Measurements from ENCODE around the gene GNE. TPM values are rescaled to one million over a fixed set of nuclear protein-coding genes. Genes with fewer than 3 reads are reported as not detected.

The GNE gene
- polyA plus RNA-seq, 3 donors: 4.1 to 5.0 (median 4.5) TPM

DNA sequence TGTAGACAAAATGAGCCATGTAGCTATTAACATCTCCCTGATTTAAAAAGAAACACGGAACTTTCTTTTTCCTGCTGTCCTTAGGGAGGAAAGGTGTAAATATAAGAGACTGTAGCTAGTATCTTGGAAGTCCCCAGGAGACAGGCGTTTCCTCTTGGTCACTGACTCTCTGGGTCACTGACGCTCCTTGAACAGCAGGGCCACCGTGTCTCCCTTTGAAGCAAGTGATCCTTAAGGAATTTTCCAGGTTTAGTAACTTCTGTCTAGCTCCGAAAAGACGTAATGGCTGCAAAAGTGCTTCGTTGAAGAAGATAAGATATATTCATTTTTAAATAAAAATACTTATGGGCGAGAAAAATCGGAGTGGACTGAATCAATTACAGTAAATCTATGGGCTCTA is 68.3 kb downstream of the GNE start:
- peak in 2 of 3 donors; percentile 41 to 65 for DNase-seq
- Mint-ChIP-seq H3K27me3 (ENCODE audit: low read depth in 3 of 3) (peaks cover 5 to 8% (median 7%) of the 10 kb centered on the region in 3 donors), H3K36me3 (peaks cover 11 to 16% of the 10 kb centered on the region in 2 donors), H3K4me3 (peak overlapping the region; percentile 95 to 97), H3K27ac (peak overlapping the region in 6 of 7 donors; percentile 19 to 96 (median 92)), H3K9me3 (no peaks in the 10 kb centered on the region), H3K4me1 (peaks cover 39% of the 10 kb centered on the region)
- H3K4me2 ChIP-seq (replicated peaks; ENCODE audit: extremely low read depth, low read length, poor library complexity, severe bottlenecking): peak overlapping the region; percentile 82
- intact Hi-C loops (cut with micrococcal nuclease): no loop called here
- H4K20me1 ChIP-seq (ENCODE audit: insufficient read depth, low read length): peaks cover 37% of the 10 kb centered on the region
- H3K4me3 ChIP-seq (replicated peaks in 1 of 3; ENCODE audit: low read depth in 2 of 3, low read length in 3 of 3): peak overlapping the region; percentile 79 to 85 (median 84)
- peaks cover 31 to 40% of the 10 kb centered on the region in 2 donors for H3K4me1 ChIP-seq (ENCODE audit: control insufficient read depth in 1 of 2, insufficient read depth in 2 of 2, low read length in 2 of 2)
- H3K9ac ChIP-seq (ENCODE audit: insufficient read depth, low read length, poor library complexity, severe bottlenecking): peak overlapping the region; percentile 92
- no peaks in the 10 kb centered on the region for H3K27me3 ChIP-seq (ENCODE audit: control insufficient read depth in 2 of 2, insufficient read depth in 2 of 2, low read length in 2 of 2)
- TF ChIP-seq, protein P1, sequence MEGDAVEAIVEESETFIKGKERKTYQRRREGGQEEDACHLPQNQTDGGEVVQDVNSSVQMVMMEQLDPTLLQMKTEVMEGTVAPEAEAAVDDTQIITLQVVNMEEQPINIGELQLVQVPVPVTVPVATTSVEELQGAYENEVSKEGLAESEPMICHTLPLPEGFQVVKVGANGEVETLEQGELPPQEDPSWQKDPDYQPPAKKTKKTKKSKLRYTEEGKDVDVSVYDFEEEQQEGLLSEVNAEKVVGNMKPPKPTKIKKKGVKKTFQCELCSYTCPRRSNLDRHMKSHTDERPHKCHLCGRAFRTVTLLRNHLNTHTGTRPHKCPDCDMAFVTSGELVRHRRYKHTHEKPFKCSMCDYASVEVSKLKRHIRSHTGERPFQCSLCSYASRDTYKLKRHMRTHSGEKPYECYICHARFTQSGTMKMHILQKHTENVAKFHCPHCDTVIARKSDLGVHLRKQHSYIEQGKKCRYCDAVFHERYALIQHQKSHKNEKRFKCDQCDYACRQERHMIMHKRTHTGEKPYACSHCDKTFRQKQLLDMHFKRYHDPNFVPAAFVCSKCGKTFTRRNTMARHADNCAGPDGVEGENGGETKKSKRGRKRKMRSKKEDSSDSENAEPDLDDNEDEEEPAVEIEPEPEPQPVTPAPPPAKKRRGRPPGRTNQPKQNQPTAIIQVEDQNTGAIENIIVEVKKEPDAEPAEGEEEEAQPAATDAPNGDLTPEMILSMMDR (IDR thresholded peaks at IDR 0.05): no peak
- peaks cover 43% of the 10 kb centered on the region for H3K79me2 ChIP-seq (ENCODE audit: insufficient read depth, low read length)
- H3K27ac ChIP-seq (ENCODE audit: low read depth in 1 of 2, low read length in 2 of 2): peak overlapping the region; percentile 86 to 92
- H2AFZ ChIP-seq (ENCODE audit: insufficient read depth, low read depth, low read length, poor library complexity, severe bottlenecking): peak overlapping the region; percentile 85
- H3K36me3 ChIP-seq (replicated peaks in 1 of 2; ENCODE audit: control insufficient read depth in 1 of 2, insufficient read depth in 2 of 2, low read length in 2 of 2): peaks cover 0 to 8% of the 10 kb centered on the region in 2 donors
- H3K9me3 ChIP-seq (replicated peaks in 1 of 2; ENCODE audit: control insufficient read depth in 1 of 2, insufficient read depth in 1 of 2, low read length in 2 of 2): no peaks in the 10 kb centered on the region
- 0% methylated on average over 2 of the region's 9 CpGs for WGBS (ENCODE audit: insufficient coverage)

DNA sequence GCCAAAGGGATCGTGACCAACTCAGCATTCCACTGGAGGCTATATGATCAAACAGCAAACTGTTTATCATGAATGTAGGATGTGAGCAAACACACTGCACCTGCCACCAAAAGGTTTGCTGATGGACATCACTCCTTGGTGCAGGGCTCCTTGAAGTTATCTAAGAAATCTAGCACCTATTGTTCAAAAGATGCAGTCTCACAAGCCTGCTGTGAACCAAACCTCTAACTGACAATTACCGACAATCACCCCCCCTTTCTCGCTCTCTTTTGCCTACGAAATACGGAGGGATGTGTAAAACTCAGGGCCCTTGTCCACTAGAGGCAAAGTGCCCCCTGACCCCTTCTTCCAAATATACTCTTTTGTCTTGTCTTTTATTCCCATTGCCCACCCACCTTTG is 70.0 kb downstream of the GNE start:
- H4K20me1 ChIP-seq (ENCODE audit: insufficient read depth, low read length): peaks cover 19% of the 10 kb centered on the region
- no peak overlapping the region for H3K9ac ChIP-seq (ENCODE audit: insufficient read depth, low read length, poor library complexity, severe bottlenecking)
- DNase-seq: no peak
- Mint-ChIP-seq H3K27me3 (ENCODE audit: low read depth in 3 of 3) (peaks cover 5 to 7% (median 6%) of the 10 kb centered on the region in 3 donors), H3K36me3 (no peaks in the 10 kb centered on the region), H3K4me3 (no peak overlapping the region), H3K27ac (peak overlapping the region in 2 of 7 donors; percentile 7 to 40), H3K4me1 (peaks cover 24% of the 10 kb centered on the region), H3K9me3 (peaks cover 0 to 3% (median 0%) of the 10 kb centered on the region in 7 donors)
- H3K36me3 ChIP-seq (replicated peaks in 1 of 2; ENCODE audit: control insufficient read depth in 1 of 2, insufficient read depth in 2 of 2, low read length in 2 of 2): no peaks in the 10 kb centered on the region
- H3K27ac ChIP-seq (ENCODE audit: low read depth in 1 of 2, low read length in 2 of 2): no peak overlapping the region
- H3K4me3 ChIP-seq (replicated peaks in 1 of 3; ENCODE audit: low read depth in 2 of 3, low read length in 3 of 3): no peak overlapping the region
- peaks cover 25% of the 10 kb centered on the region for H3K79me2 ChIP-seq (ENCODE audit: insufficient read depth, low read length)
- intact Hi-C loops (cut with micrococcal nuclease): no loop called here
- no peaks in the 10 kb centered on the region for H3K9me3 ChIP-seq (replicated peaks in 1 of 2; ENCODE audit: control insufficient read depth in 1 of 2, insufficient read depth in 1 of 2, low read length in 2 of 2)
- H3K27me3 ChIP-seq (ENCODE audit: control insufficient read depth in 2 of 2, insufficient read depth in 2 of 2, low read length in 2 of 2): no peaks in the 10 kb centered on the region
- peaks cover 25 to 28% of the 10 kb centered on the region in 2 donors for H3K4me1 ChIP-seq (ENCODE audit: control insufficient read depth in 1 of 2, insufficient read depth in 2 of 2, low read length in 2 of 2)
- 89% methylated on average over 5 of the region's 5 CpGs for WGBS (ENCODE audit: insufficient coverage)
- no peak overlapping the region for H2AFZ ChIP-seq (ENCODE audit: insufficient read depth, low read depth, low read length, poor library complexity, severe bottlenecking)
- TF ChIP-seq, protein P1 (IDR thresholded peaks at IDR 0.05): no peak
- H3K4me2 ChIP-seq (replicated peaks; ENCODE audit: extremely low read depth, low read length, poor library complexity, severe bottlenecking): no peak overlapping the region

Measured in CD14-positive monocyte (primary cell).